HCT116 (cell line): Measurements from ENCODE around the gene ATP2B1. TPM values are rescaled to one million over a fixed set of nuclear protein-coding genes. Genes with fewer than 3 reads are reported as not detected.

Experiments used
- ATAC-seq: fragments of 200-7000 bp; cut with Tn5 transposase; 2 replicates; pipeline ENCODE4 v1.9.1; 2020; ENCODE audit warnings: mild to moderate bottlenecking, moderate library complexity
- BruUV-seq: library from RNA; stranded (reverse); fragments of 400-500 nt; replicated peaks from 2 replicates; lab custom pipeline; 2021; lab: Mats Ljungman, UMichigan
- CTCF ChIA-PET: fragments of 300-600 bp; sonication (Branson Sonifier 250); formaldehyde crosslinking; loops from one replicate; lab custom pipeline; 2021; ENCODE audit warnings: antibody characterized with exemption; lab: Charles Lee
- POLR2A ChIA-PET: fragments of 300-600, 350-600 bp; sonication (Branson Sonifier 250); formaldehyde crosslinking; loops from one replicate; lab custom pipeline; 2021; ENCODE audit warnings: antibody characterized with exemption; lab: Charles Lee
- RAD21 ChIA-PET, 2 experiments: fragments of 300-600 bp; sonication (Branson Sonifier 250); formaldehyde crosslinking; loops; one replicate each; lab custom pipeline; 2023; ENCODE audit warnings: low total read pairs in 2 of 2; ENCODE audit not compliant: uncharacterized antibody in 2 of 2, unreplicated experiment in 2 of 2, low non-redundant PET in 1 of 2; lab: Charles Lee
- DNase-seq: peaks from one replicate; pipeline ENCODE4 v3.0.0-alpha.2; 2010; ENCODE audit warnings: low read depth, low spot score
- H2AFZ ChIP-seq: fragments of 200-600 bp; shearing (Covaris generic), sonication (generic); 2 replicates; pipeline ENCODE4 v1.6.1; 2017; ENCODE audit warnings: low read depth, mixed run types, mixed read lengths, antibody characterized with exemption, low read length; ENCODE audit not compliant: poor library complexity, severe bottlenecking
- H3K27ac ChIP-seq: 2 replicates; pipeline ENCODE4 v1.5.1; 2012; ENCODE audit warnings: low read depth, low read length
- H3K27me3 ChIP-seq: fragments of 200-600 bp; sonication (generic); 2 replicates; pipeline ENCODE4 v1.6.1; 2016; ENCODE audit warnings: mixed run types, low read length, mixed read lengths; ENCODE audit not compliant: insufficient read depth
- H3K36me3 ChIP-seq, 2 experiments: fragments of 200-500 bp in 1 of 2; fragments of 200-600 bp in 1 of 2; sonication (Bioruptor generic) in 1 of 2; sonication (generic) in 1 of 2; 2 replicates each; pipeline versions ENCODE4 v1.5.1 to v1.6.1; 2014 to 2016; ENCODE audit warnings: low read length in 2 of 2, inconsistent platforms in 1 of 2, mixed read lengths in 1 of 2, mixed run types in 1 of 2; ENCODE audit not compliant: insufficient read depth in 2 of 2, control insufficient read depth in 1 of 2
- H3K4me1 ChIP-seq, 2 experiments: fragments of 200-600 bp in 1 of 2; sonication (generic) in 1 of 2; 2 replicates each; pipeline versions ENCODE4 v1.5.1 to v1.6.1; 2012 to 2017; ENCODE audit warnings: low read length in 2 of 2, inconsistent platforms in 1 of 2, mild to moderate bottlenecking in 1 of 2, mixed read lengths in 1 of 2, mixed run types in 1 of 2, moderate library complexity in 1 of 2; ENCODE audit not compliant: insufficient read depth in 2 of 2, control insufficient read depth in 1 of 2
- H3K4me2 ChIP-seq: fragments of 200-600 bp; sonication (generic); 2 replicates; pipeline ENCODE4 v1.6.1; 2017; ENCODE audit warnings: mixed run types, low read length, mixed read lengths
- H3K4me3 ChIP-seq, 2 experiments: fragments of 200-600 bp in 1 of 2; sonication (generic) in 1 of 2; replicated peaks in 1 of 2; 2 replicates each; pipeline ENCODE4 v1.5.1; 2011 to 2016; ENCODE audit warnings: low read length in 2 of 2, control low read depth in 1 of 2, low read depth in 1 of 2, mild to moderate bottlenecking in 1 of 2, mixed read lengths in 1 of 2, mixed run types in 1 of 2
- H3K79me2 ChIP-seq: fragments of 200-600 bp; sonication (generic); 2 replicates; pipeline ENCODE4 v1.6.1; 2017; ENCODE audit warnings: mild to moderate bottlenecking, mixed run types, low read length, moderate library complexity, mixed read lengths; ENCODE audit not compliant: insufficient read depth
- H3K9ac ChIP-seq: fragments of 200-600 bp; sonication (generic); 2 replicates; pipeline ENCODE4 v1.6.1; 2016; ENCODE audit warnings: low read length, mixed read lengths
- H3K9me2 ChIP-seq: fragments of 200-600 bp; sonication (generic), shearing (Covaris generic); 2 replicates; pipeline ENCODE4 v1.6.1; 2017; ENCODE audit warnings: mixed run types, mild to moderate bottlenecking, moderate library complexity; ENCODE audit not compliant: insufficient read depth
- H3K9me3 ChIP-seq, 2 experiments: fragments of 200-500 bp in 1 of 2; fragments of 200-600 bp in 1 of 2; sonication (Bioruptor generic) in 1 of 2; sonication (generic) in 1 of 2; 2 replicates each; pipeline ENCODE4 v1.6.1; 2014 to 2017; ENCODE audit warnings: low read length in 2 of 2, mixed read lengths in 2 of 2, inconsistent platforms in 1 of 2, low read depth in 1 of 2, mild to moderate bottlenecking in 1 of 2, mixed run types in 1 of 2, moderate library complexity in 1 of 2; ENCODE audit not compliant: control insufficient read depth in 1 of 2, insufficient read depth in 1 of 2
- H4K20me1 ChIP-seq: fragments of 200-600 bp; sonication (generic), shearing (Covaris generic); 2 replicates; pipeline ENCODE4 v1.6.1; 2017; ENCODE audit warnings: mixed run types, mild to moderate bottlenecking, moderate library complexity; ENCODE audit not compliant: insufficient read depth
- EGR1 ChIP-seq: IDR thresholded peaks from 2 replicates; pipeline ENCODE4 v1.6.1; 2012; ENCODE audit warnings: low read depth
- EZH2 ChIP-seq: fragments of 200-600 bp; sonication (generic); IDR thresholded peaks from 2 replicates; pipeline ENCODE4 v1.6.1; 2017; ENCODE audit warnings: antibody characterized with exemption, mixed run types
- FOSL1 ChIP-seq: IDR thresholded peaks from 2 replicates; pipeline ENCODE4 v1.6.1; 2012; ENCODE audit warnings: low read depth
- POLR2A ChIP-seq: IDR thresholded peaks from 2 replicates; pipeline ENCODE4 v1.7.0; 2011; ENCODE audit warnings: borderline replicate concordance; ENCODE audit not compliant: insufficient read depth, insufficient read length; ENCODE audit errors: extremely low read depth
- POLR2AphosphoS5 ChIP-seq: IDR thresholded peaks from 2 replicates; pipeline ENCODE4 v1.6.1; 2011; ENCODE audit warnings: mild to moderate bottlenecking, low read depth, low read length, moderate library complexity
- TCF7L2 ChIP-seq: IDR thresholded peaks from 2 replicates; pipeline ENCODE4 v1.7.0; 2011; ENCODE audit warnings: borderline replicate concordance, inconsistent platforms; ENCODE audit not compliant: insufficient read depth, insufficient read length; ENCODE audit errors: extremely low read depth
- ZNF274 ChIP-seq: fragments of 200-500 bp; sonication (Bioruptor generic); IDR thresholded peaks from 2 replicates; pipeline ENCODE4 v1.6.1; 2014; ENCODE audit warnings: mild to moderate bottlenecking, low read depth, low read length, inconsistent platforms
- intact Hi-C: fragments of 100-400 bp; cut with micrococcal nuclease; formaldehyde crosslinking; loops from 2 replicates; pipeline ENCODE4 v1.10.0; 2022
- total RNA-seq: library from RNA; stranded (reverse); gene quantifications from one replicate; pipeline ENCODE4 v1.2.1, GENCODE V29; 2021; ENCODE audit not compliant: unreplicated experiment
- TF ChIP-seq, protein P1 (sequence below): IDR thresholded peaks from 2 replicates; pipeline ENCODE4 v1.6.1; 2011; ENCODE audit warnings: mild to moderate bottlenecking, low read length, moderate library complexity; ENCODE audit not compliant: insufficient replicate concordance; ENCODE audit errors: extremely low read depth
- TF ChIP-seq, protein P2 (sequence below), 3 experiments: fragments of 200-600 bp in 1 of 3; sonication (generic) in 1 of 3; IDR thresholded peaks in 2 of 3; conservative IDR thresholded peaks in 1 of 3; 2 replicates each; pipeline ENCODE4 v1.5.1; 2012 to 2017; ENCODE audit warnings: low read depth in 2 of 3, low read length in 2 of 3, antibody characterized with exemption in 1 of 3, borderline replicate concordance in 1 of 3, control low read depth in 1 of 3, mild to moderate bottlenecking in 1 of 3, mixed read lengths in 1 of 3, mixed run types in 1 of 3, moderate library complexity in 1 of 3; ENCODE audit not compliant: insufficient read depth in 1 of 3

ATP2B1 gene
- total RNA-seq, 1 experiment from 2014 or later = 62.4 TPM

DNA sequence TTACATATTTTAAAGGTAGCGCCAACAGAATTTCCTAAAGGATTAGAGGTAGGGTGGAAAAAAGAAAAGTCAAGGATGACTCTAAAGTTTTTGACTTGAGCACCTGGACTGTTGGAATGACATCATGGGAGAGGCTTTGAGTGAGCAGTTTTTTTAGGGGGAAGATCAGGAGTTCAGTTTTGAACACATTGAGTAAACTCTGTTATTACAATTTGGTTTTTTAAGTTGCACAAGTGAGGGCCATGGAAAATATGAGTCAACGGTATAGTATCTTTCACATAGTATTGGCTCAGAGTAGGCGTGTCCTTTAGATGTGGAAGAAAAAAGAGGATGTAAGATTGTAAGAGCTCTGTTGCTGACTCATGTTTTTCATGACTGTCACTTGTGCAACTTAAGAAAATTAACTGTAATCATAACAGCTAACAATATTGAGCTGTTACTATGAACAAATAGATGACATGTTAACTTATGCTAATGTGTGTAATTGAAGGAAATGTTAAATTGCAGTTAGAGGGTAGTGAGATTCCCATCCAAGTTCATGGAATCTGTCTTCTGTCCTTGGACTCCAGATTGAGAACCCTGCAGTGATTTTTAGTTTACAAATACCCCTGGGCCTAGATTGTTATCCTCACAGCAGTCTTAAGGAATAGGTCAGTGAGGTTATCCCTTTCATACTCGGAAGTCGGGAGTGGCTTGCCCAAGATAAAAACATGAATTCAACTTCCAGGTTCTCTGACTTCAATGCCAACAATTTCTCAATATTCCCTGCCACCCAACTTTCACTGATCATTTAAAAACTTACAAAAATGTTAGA, 48.2 kb upstream of the ATP2B1 start (continued):
- TF ChIP-seq, protein P1, sequence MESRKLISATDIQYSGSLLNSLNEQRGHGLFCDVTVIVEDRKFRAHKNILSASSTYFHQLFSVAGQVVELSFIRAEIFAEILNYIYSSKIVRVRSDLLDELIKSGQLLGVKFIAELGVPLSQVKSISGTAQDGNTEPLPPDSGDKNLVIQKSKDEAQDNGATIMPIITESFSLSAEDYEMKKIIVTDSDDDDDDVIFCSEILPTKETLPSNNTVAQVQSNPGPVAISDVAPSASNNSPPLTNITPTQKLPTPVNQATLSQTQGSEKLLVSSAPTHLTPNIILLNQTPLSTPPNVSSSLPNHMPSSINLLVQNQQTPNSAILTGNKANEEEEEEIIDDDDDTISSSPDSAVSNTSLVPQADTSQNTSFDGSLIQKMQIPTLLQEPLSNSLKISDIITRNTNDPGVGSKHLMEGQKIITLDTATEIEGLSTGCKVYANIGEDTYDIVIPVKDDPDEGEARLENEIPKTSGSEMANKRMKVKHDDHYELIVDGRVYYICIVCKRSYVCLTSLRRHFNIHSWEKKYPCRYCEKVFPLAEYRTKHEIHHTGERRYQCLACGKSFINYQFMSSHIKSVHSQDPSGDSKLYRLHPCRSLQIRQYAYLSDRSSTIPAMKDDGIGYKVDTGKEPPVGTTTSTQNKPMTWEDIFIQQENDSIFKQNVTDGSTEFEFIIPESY = no peak
- TF ChIP-seq, all 23 proteins: peak for 12

DNA sequence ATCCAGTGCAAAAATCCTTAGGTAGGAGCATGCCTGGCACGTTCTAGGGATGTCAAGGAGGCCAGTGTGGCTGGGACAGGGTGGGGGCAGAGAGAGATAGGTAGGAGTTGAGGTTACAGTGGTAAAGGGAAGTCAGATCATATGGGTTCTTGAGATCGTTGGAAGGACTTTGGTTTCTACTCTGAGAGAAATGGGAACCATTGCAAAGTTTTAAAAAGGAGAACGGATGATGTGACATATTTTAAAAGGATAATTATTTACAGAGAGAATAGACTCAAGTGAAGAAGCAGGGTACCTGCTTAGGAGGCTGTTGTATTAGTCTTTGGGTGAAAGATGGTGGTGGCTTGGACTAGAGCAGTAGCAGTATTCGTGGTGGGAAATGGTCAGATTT, 47.6 kb upstream of the ATP2B1 start:
- ATAC-seq (peak; percentile 23; the same call in 1 of the 2 replicates), DNase-seq (no peak)
- no peak overlapping the region for H3K9ac ChIP-seq
- H2AFZ ChIP-seq = peak overlapping the region; percentile 91
- peaks cover 3 to 18% of the 10 kb centered on the region in 2 experiments; a peak in 2 of 4 replicates for H3K4me1 ChIP-seq
- no peak overlapping the region for H3K27ac ChIP-seq
- H3K27me3 ChIP-seq = no peaks in the 10 kb centered on the region
- no TSS peak for BruUV-seq
- H4K20me1 ChIP-seq = no peaks in the 10 kb centered on the region
- ChIA-PET CTCF (interaction anchor here (1.0 kb wide), 1 partner anchor 11 kb away, joined by 3 read pairs; no protein-coding TSS in a partner anchor), RAD21 (no interaction called here), POLR2A (interaction anchor here (0.9 kb wide), 2 partner anchors 11 to 47 kb away, joined by 3 to 5 read pairs; partner anchors contain the start of gene ATP2B1)
- intact Hi-C loops = loop anchor here (2.0 kb wide), 1 partner anchor 335 kb away; no protein-coding TSS in a partner anchor
- H3K9me2 ChIP-seq = no peaks in the 10 kb centered on the region
- H3K4me3 ChIP-seq = no peak overlapping the region
- H3K79me2 ChIP-seq = no peaks in the 10 kb centered on the region
- no peaks in the 10 kb centered on the region for H3K9me3 ChIP-seq
- no peaks in the 10 kb centered on the region for H3K36me3 ChIP-seq
- TF ChIP-seq POLR2AphosphoS5 (no peak), ZNF274 (no peak), EGR1 (no peak), POLR2A (no peak), TCF7L2 (no peak), EZH2 (no peak), FOSL1 (no peak)
- TF ChIP-seq, protein P2, sequence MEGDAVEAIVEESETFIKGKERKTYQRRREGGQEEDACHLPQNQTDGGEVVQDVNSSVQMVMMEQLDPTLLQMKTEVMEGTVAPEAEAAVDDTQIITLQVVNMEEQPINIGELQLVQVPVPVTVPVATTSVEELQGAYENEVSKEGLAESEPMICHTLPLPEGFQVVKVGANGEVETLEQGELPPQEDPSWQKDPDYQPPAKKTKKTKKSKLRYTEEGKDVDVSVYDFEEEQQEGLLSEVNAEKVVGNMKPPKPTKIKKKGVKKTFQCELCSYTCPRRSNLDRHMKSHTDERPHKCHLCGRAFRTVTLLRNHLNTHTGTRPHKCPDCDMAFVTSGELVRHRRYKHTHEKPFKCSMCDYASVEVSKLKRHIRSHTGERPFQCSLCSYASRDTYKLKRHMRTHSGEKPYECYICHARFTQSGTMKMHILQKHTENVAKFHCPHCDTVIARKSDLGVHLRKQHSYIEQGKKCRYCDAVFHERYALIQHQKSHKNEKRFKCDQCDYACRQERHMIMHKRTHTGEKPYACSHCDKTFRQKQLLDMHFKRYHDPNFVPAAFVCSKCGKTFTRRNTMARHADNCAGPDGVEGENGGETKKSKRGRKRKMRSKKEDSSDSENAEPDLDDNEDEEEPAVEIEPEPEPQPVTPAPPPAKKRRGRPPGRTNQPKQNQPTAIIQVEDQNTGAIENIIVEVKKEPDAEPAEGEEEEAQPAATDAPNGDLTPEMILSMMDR (IDR thresholded peaks at IDR 0.05 in 2 of 3, conservative IDR thresholded peaks at IDR 0.05 in 1 of 3; ENCODE audit: borderline replicate concordance in 1 of 3, insufficient read depth in 1 of 3, low read depth in 2 of 3, low read length in 2 of 3) = no peak
- peak overlapping the region; percentile 61 for H3K4me2 ChIP-seq
